ENCODE data around the gene ZNF492. TPM values are rescaled to one million over a fixed set of nuclear protein-coding genes. Genes with fewer than 3 reads are reported as not detected.
A peak's percentile ranks its signal among the peaks of the same experiment; 100 is the strongest.
"Not testable (repeated sequence)": the region's sequence is repeated elsewhere in the genome, so short reads cannot be mapped to it uniquely, and the experiment has no call there.

Gene ZNF492
- 0.16 TPM for total RNA-seq
- long read RNA-seq = 0 reads

DNA sequence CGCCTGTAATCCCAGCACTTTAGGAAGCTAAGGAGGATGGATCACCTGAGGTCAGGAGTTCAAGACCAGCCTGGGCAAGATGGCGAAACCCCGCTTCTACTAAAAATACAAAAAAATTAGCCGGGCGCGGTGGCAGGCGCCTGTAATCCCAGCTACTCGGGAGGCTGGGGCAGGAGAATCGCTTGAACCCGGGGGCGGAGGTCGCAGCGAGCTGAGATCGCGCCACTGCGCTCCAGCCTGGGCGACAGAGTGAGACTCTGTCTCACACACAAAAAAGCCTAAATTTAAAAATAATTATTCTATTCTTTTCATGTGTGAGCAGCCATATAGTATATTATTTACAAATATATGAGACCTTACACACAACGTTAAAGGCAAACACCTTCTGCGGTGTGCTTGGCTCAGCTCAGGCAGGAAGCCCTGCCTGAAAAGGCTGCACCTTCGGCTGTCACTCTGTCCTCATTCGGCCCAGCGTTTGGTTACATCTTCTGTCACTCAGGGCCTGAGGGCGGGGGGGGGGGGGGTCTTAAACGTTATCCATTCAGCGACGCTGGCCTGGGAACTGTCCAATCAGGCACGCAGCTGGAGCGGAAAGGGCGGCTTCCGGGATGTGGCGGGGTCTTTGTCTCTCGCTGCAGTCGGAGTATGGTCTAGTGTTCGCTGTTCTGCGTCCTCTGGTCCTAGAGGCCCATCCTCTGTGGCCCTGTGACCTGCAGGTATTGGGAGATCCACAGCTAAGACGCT is at the start of gene ZNF492:
TSS of gene ZNF492 (plus strand) at position 619 of the 744 bp plus-strand sequence. CDS start 19,076 bp downstream, outside the sequence.
- ATAC-seq (peak; percentile 97), DNase-seq (ENCODE audit: missing footprints) (peak; percentile 93)
- intact Hi-C loops (cut with DNase I) = not testable (repeated sequence)

DNA sequence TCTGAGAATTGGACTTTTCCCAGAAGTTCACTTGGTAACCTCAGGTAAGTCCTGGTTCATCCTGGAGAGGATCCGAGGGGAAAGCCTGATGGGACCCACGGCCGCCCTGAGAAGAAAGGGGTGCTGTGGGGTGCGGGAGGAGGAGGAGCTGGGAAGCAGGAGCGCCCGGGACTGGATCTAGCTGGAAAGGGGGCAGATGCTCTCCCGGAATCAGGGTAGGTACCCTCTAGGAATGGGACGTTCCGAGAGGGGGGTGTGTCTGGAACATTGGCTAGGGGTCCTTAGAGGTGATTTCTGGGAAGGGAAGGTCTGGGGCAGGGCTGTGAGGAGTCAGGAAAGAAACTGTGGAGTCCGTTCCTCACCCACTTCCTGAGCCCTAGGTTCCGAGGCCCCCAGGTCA is 38.7 kb upstream of the ZNF492 start:
- no peak for ATAC-seq
- intact Hi-C loops (cut with DNase I) = no loop called here
- no peak for DNase-seq (ENCODE audit: missing footprints)

DNA sequence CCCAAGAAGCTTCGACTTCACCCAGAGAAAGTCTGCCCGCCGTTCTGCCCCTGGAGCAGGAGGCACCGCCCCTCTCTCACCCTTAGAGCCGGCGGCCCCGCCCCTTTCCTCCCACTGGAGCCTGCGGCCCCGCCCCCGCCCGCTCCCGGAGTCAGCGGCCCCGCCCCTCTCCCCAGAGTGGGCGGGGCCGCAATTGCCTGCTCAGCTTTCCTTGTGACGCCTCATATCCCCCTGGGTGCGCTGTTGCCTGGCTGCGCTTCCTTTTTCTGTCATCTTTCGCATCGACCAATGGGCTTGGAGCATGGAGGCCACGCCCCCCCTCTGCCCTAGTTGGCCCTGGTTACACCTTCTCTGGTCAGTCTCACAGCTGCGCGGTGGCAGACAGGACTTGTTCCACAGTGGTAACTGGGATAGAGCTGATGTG is 38.2 kb upstream of the ZNF492 start:
- intact Hi-C loops (cut with DNase I) = no loop called here
- ATAC-seq (peak; percentile 77), DNase-seq (ENCODE audit: missing footprints) (peak; percentile 84)

DNA sequence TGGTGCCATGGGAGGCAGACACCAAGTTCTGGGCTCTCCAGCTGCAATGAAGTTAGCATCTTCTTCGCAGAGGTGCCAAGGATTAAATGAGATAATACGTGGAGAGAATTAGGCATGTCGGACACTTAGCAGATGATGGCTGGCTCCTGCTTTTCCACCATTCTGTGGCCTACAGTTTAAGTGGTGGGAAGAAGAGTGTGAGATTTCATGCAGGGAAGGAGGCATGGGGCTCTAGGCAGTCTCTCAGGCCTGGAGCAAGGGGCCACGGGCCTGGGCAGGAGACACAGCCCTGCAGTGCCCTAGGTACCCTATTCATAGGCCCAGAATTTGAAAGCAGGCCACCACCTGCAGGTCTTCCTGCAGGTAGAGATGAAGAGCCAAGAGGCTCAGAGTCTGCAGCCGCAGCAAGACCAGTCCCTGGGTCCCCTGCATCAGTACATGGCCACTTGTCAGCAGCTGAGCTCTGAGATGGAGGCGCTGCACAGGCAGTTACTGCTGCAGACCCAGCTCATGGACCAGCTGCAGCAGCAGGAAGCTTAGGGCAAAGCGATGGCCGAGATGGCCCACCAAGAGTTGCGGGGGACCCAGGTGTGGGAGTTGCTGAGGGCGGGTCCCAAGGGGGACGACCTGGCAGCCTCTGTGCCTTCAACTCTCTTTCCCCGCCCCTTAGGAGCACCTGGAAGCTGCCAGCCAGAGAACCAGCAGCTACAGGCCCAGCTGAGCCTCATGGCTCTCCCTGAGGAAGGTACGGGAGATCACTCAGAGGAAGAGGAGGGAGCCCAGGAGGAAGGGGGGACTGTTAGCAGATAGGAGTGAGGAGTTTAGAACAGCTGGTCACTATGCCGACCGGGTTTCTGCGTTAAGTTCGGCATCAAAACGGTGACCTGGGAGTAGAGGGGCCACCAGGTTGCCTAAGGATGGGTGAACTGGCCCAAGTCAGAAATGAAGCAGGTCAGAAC is 33.2 kb upstream of the ZNF492 start:
- intact Hi-C loops (cut with DNase I) = no loop called here
- ATAC-seq = no peak
- no peak for DNase-seq (ENCODE audit: missing footprints)

DNA sequence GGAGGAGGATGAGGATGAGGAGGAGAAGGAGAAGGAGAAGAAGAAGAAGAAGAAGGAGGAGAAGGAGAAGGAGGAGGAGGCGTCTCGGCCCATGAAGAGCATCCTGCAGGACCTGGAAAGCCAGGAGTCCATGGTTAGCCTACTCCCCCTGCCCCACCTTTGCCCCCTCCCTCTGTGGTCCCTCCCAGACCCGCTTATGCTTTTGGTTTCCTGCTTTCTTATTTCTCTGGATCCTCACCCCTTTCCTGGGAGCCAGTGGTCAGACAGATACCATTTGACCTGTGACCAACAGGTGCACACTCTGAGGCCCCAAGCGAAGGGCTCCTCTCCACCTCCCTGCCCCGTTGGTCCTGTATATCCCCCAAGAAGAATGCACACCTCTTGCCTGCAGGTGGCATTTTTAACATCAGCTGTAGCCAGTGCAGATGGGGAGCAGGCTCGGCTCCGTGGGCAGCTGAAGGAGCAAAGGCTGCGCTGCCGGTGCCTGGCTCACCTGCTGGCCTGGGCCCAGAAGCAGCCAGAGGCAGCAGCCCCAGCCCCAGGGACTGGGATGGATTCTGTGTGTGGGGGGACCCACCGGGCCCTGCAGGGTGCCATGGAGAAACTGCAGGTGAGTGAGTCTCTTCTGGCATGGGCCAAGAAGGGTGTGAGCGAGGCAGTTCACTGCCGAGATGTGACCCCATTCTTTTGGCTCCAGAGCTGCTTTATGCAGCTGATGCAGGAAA is 32.1 kb upstream of the ZNF492 start:
- intact Hi-C loops (cut with DNase I) = no loop called here
- no peak for DNase-seq (ENCODE audit: missing footprints)
- ATAC-seq = no peak

DNA sequence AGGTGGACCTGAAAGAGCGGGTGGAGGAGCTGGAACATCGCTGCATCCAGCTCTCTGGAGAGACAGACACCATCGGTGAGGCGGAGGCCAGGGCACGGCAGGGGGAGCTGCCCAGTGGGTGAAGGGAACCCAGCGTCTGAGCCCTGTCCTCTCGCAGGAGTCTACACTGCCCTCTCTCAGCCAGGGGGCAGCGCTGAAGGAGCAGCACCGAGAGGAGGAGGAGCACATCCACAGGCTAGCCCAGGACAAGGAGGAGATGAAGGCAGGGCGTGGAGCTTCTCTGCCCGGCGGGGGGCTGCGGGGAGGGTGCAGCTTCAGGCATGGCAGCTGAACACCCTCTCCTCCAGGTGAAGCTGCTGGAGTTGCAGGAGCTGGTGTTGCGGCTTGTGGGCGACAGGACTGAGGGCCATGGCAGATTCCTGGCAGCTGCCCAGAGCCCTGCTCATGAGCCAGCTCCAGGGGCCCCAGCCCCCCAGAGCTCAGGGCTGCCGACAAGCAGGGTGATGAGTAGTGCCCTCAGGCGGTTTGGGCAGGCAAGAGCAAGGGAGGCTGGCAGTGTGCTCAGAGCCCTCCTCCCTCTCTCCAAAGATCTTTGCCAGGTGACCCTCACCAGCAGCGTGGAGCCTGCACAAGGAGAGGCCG is 31.4 kb upstream of the ZNF492 start:
- DNase-seq (ENCODE audit: missing footprints) (no peak), ATAC-seq (no peak)
- intact Hi-C loops (cut with DNase I) = no loop called here

DNA sequence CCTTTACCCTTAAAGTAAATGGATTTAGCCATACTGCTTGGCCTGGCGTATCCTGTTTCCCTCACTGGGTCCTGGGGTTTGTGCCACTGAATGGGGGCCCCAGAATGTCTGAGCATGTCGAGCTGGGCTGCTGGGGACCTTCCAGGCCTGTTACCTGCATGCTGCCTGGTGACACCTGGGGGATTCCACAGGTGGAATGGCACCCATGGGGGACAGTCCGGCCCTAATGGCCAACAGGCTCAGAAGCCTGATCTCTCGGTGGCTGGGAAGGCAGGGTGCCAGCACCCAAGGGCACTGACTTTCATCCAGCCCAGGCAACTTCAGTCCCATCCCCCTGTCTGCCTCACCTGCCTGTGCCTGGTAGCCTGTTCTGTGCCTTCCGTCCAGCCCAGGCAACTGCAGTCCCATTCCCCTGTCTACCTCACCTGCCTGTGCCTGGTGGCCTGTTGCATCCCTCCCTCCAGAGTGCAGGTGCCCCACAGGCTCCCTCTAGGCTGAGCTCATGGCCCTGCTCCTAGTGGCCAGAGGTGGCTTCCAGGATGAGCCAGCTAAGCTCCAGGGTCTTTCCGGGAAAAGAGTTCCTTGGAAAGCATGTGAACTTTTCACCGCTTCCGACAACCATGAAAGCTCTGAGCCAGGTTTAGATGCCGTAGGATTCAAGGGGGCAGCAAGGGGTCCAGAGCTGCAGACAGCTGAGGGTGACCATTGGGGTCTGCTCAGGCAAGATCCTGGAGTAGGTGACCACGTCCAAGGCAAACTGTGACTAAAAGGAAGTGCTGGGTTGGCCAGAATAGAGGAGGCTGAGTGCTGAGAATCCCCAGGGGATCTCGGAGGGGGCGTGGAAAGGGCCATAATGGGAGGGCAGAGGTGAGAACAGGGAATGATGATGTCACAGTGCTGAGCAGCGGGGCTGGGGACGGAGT is 30.3 kb upstream of the ZNF492 start:
- intact Hi-C loops (cut with DNase I) = no loop called here
- DNase-seq (ENCODE audit: missing footprints) = no peak
- ATAC-seq = no peak

DNA sequence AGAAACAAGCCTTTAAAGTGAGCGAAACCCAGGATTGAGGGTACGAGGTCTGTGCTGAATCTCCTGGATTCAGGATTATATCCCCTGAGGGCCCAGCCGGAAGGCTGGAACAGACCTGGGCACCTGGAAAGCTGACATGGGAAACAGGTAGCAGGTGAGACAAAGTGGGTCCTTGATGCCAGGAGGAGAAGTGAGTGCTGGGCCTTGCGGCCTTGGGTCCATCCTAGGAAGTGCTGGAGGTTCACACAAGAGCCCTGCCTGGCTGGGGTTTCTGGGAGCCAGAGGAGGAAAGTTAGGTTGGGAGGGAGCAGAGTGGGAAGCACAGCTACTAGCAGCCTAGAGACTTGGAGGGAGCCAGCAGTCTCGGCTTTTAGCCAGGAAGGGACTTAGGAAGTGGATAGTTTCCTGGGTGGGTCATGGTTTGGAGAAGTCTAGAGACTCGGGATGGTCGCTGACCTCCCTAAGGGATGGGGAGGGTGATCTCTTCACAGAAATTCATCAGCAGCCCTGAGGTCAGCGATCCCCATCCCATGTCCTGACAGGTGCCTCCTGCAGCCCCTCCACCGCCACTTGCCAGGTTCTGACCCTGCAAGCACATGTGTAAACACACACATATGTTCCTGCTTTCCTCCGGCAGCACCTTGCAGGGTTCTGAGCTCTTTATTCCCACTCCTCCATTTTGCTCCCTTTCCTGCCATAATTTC is 29.4 kb upstream of the ZNF492 start:
- ATAC-seq (no peak), DNase-seq (ENCODE audit: missing footprints) (no peak)
- intact Hi-C loops (cut with DNase I) = no loop called here

DNA sequence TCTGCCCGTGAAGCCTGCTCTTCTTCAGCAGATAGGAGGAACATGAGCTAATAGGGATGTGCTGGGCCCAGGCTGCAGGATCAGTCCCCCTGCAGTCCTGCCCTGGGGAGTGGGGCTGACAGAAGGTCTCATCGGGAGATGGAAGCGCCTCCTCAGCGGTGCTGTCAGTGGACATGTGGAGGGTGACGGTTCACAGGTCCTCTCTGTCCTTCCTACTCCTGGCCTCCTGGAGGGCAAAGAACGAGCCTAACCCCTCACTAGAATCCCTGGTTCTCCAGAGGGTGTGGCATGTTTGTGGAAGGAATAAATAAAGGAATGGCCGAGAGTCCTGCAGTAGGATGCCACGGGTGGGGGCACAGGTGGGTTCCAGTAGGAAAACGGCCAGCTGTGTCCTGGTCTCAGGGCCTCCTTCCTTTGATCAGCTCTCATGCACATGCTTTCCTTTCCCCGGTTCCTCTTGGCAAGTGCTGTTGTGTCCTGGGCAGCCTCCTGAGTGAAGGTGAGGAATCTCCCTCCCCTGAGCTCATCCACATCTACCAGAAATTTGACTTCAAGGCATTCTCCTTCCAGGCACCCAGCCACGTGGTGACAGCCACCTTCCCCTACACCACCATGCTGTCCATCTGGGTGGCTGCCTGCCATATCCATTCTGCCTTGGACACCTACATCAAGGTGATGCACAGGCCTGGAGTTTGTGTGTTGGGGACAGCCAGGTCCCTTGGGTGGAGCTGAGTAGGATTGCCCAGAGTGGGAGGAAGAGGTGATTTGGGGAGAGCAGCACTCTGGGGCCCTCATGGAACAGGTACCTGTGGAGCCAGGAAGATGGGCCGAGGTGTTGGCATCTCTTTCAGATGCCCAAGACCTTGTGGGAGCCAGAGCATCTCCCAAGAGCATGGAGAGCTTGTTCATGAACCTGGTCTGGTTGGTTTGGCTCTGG is 28.6 kb upstream of the ZNF492 start:
- DNase-seq (ENCODE audit: missing footprints) = no peak
- intact Hi-C loops (cut with DNase I) = no loop called here
- no peak for ATAC-seq

DNA sequence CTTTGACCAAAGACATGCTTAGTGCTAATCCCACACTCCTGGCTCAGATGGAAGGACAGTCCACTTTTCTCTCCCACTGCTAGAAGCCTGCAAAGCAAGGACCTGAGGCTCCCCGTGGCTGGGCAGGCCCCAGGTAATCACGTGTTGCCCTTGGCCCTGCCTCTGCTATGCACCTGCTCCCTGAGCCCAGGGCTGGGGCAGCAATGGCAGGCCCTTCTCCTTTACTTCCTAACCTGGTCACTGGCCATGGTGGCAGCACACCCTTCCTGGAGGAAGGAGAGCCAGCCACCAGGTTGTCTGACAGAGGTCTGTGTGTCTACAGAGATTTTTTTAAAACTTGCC is 27.9 kb upstream of the ZNF492 start:
- ATAC-seq = no peak
- DNase-seq (ENCODE audit: missing footprints) = no peak
- intact Hi-C loops (cut with DNase I) = no loop called here

DNA sequence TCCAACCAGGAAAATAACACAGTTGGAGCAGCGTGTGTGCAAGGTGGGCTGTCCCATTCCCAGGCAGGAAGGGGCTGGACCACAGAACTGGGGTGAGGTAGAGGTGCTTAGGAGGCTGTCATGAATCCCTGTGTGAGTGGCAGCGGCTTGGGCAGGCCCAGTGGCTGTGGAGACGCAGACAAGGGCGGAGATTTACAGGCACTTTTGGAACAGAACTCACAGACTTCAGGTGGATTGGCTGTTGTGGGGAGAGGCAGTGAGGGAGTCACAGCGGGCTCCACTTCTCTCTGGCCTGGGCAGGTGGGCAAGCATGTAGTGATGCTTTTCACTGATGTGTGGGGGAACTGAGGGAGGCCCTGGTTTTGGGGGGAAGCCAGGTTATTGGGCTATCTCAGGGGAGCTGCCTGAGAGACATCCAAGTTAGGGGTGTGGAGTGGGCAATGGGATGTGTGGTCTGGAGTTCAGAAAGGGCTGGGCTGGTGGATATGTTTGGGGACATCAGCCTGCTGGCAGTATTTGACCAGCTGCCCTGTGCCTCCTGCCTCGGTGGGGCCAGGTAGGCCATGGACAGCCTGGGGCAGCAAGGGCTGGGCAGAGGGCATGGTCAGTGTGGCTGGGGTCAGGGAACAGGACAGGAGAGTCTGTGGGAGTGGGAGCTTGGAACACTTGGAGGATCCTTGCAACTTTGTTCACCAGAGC is 27.0 kb upstream of the ZNF492 start:
- intact Hi-C loops (cut with DNase I) = no loop called here
- ATAC-seq (no peak), DNase-seq (ENCODE audit: missing footprints) (no peak)

DNA sequence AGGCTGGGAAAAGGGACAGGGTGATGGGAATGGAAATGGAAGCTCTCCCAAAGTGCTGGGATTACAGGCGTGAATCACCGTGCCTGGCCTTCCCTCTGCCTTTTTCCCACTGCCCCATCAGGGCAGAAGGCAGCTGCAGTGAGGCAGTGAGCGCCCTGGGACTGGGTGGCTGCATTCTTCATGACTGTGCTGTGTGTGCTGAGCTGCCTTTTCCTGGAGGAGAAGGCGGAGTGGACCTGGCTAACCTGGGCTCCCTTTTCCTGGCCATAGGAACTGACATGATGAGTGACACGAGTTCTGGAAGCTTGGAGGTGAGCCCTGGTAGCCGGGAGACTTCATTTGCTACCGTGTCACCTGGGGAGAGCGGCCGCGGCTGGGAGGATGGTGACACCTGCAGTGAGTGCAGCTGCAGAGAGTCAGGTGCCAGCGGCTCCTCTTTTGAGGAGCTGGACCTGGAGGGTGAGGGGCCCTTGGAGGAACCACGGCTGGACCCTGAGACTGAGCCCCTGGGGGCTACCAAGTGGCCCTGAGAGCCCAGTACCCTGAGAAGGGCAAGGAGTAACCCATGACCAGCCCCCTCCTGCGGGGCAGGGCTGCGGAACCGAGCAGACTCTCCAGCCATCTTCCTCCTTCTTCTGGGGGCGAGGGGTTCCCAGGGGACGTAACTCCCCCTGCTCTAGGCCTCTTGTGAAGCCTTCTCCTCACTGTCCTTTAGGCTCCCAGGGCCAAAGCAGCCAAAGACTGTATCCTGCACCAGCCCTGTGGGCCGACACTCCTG is 26.3 kb upstream of the ZNF492 start:
- intact Hi-C loops (cut with DNase I) = no loop called here
- ATAC-seq (no peak), DNase-seq (ENCODE audit: missing footprints) (no peak)

DNA sequence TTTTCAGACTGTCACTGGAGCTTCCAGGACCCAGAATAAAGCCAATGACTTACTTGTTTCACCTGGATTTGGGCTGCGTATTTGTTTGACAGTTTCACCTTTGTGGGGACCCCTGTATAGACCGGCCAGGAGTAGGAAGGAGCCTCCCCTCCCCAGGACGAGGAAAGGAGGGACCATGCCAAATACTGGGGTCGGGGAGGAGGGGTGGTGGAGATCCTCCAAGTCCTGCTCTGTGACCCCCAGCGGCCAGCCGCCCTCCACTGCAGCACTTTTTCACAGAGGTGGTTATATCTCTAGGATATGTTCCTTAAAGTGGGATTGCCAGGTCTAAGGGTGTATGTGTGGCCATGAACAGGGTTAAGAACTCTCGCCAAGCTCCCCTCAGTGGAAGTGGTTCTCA is 25.7 kb upstream of the ZNF492 start:
- DNase-seq (ENCODE audit: missing footprints) = no peak
- ATAC-seq = no peak
- intact Hi-C loops (cut with DNase I) = no loop called here

DNA sequence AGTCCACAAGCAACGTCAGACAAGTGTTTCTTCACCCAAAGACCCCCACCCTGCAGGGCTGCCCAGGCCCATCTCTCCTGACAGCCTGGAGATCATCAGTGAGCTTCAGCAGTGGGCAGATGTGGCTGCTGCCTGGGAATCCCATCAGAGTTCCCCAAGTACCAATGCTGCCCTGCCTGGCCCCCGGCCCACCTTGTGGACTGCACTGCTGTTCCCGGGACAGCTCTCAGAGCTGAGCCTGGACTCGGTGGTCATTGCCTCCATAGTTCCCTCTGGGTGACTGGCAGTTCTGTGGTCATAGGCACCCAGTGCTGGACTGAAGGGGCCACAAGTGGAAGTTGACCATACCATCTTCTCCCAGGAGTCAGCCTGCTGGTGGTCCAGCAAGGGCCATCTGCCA is 24.5 kb upstream of the ZNF492 start:
- DNase-seq (ENCODE audit: missing footprints) = no peak
- intact Hi-C loops (cut with DNase I) = no loop called here

DNA sequence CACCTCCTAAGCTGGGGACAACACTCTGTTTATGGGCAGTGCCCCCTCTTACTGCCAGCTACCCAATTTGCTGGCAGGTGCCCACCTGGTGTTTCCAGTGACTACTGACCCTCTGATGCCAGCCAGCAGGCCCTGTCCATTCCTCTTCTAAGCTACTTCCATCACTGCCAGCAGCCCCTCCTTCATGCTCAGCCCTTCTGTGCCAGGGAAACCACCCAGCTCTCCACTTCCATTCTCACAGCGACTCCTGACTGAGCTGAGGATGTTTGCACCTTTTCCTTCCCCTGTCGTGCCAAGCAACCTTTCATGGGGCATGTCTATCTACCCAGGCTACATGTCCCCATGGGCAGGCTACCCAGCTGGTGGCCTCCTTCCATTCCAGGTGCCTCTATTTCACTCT is 24.0 kb upstream of the ZNF492 start:
- DNase-seq (ENCODE audit: missing footprints) (no peak), ATAC-seq (no peak)
- intact Hi-C loops (cut with DNase I) = no loop called here

More for the DNA sequence above, 24.5 kb upstream of the ZNF492 start:
- no peak for ATAC-seq

Measured in Right ventricle myocardium inferior (tissue), 1 donor.